Esophagus squamous epithelium (tissue), 4 donors: Measurements from ENCODE around the gene RUVBL1.

Experiments
- POLR2A ChIP-seq, 4 donors: fragments of 450-650 bp; IDR thresholded peaks; one replicate each; pipeline ENCODE4 v1.6.1; 2017; ENCODE audit warnings: antibody characterized with exemption in 4 of 4, mild to moderate bottlenecking in 4 of 4, moderate library complexity in 3 of 4
- TF ChIP-seq, protein P1 (sequence below), 6 experiments: fragments of 450-650 bp in 4 of 6; fragments of 200-600 bp in 2 of 6; sonication (generic) in 2 of 6; IDR thresholded peaks; one replicate each; pipeline ENCODE4 v1.5.1; 2016 to 2019; ENCODE audit warnings: antibody characterized with exemption in 6 of 6, mild to moderate bottlenecking in 4 of 6, moderate library complexity in 4 of 6

DNA sequence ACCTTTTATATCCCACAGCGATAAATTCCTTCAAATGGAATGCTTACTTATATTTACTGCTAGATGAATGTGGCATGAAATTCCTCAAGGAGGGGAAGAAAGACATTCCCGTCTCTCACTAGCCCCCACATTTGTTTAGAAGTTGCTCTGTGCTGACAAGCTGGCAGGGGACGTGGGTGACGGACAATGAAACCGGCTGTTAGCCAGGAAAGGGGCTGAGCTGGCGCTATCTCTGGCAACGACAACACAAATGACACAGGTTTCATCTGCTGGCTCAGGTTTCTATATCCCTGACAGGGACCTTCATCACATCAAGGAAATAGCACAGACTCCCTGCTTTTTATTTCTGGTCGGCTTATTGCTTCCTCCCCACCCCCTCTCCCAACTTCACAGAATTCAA, 15.8 kb downstream of the RUVBL1 start:
- TF ChIP-seq, protein P1, sequence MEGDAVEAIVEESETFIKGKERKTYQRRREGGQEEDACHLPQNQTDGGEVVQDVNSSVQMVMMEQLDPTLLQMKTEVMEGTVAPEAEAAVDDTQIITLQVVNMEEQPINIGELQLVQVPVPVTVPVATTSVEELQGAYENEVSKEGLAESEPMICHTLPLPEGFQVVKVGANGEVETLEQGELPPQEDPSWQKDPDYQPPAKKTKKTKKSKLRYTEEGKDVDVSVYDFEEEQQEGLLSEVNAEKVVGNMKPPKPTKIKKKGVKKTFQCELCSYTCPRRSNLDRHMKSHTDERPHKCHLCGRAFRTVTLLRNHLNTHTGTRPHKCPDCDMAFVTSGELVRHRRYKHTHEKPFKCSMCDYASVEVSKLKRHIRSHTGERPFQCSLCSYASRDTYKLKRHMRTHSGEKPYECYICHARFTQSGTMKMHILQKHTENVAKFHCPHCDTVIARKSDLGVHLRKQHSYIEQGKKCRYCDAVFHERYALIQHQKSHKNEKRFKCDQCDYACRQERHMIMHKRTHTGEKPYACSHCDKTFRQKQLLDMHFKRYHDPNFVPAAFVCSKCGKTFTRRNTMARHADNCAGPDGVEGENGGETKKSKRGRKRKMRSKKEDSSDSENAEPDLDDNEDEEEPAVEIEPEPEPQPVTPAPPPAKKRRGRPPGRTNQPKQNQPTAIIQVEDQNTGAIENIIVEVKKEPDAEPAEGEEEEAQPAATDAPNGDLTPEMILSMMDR (IDR thresholded peaks at IDR 0.05) = no peak
- TF ChIP-seq POLR2A (IDR thresholded peaks at IDR 0.05) = no peak
